CD14-positive monocyte (primary cell): ENCODE results near the gene STMN1. TPM values are rescaled to one million over a fixed set of nuclear protein-coding genes. Genes with fewer than 3 reads are reported as not detected.

Experiments used
- DNase-seq, 3 donors: peaks; one replicate each; pipeline ENCODE4 v3.0.0-alpha.2; 2011 to 2022
- H2AFZ ChIP-seq: 2 replicates; pipeline ENCODE4 v1.6.0; 2012; ENCODE audit warnings: mild to moderate bottlenecking, low read depth, low read length, inconsistent platforms; ENCODE audit not compliant: insufficient read depth, poor library complexity, severe bottlenecking
- H3K27ac ChIP-seq, 2 donors: 1 replicate in 1 of 2; 2 replicates in 1 of 2; pipeline ENCODE4 v1.5.1; 2012 to 2013; ENCODE audit warnings: low read length in 2 of 2, control low read depth in 1 of 2, inconsistent platforms in 1 of 2, low read depth in 1 of 2, mild to moderate bottlenecking in 1 of 2
- H3K27me3 ChIP-seq, 2 donors: one replicate each; pipeline versions ENCODE4 v1.6.0 to v1.6.1; 2011 to 2013; ENCODE audit warnings: low read length in 2 of 2; ENCODE audit not compliant: control insufficient read depth in 2 of 2, insufficient read depth in 2 of 2
- H3K36me3 ChIP-seq, 2 donors: replicated peaks in 1 of 2; 1 replicate in 1 of 2; 2 replicates in 1 of 2; pipeline versions ENCODE4 v1.5.1 to v1.6.1; 2012 to 2013; ENCODE audit warnings: low read length in 2 of 2, control low read depth in 1 of 2, inconsistent platforms in 1 of 2, mild to moderate bottlenecking in 1 of 2; ENCODE audit not compliant: insufficient read depth in 2 of 2, control insufficient read depth in 1 of 2
- H3K4me1 ChIP-seq, 2 donors: 1 replicate in 1 of 2; 2 replicates in 1 of 2; pipeline versions ENCODE4 v1.5.1 to v1.6.1; 2012 to 2013; ENCODE audit warnings: low read length in 2 of 2, control low read depth in 1 of 2, inconsistent platforms in 1 of 2, mild to moderate bottlenecking in 1 of 2, moderate library complexity in 1 of 2; ENCODE audit not compliant: insufficient read depth in 2 of 2, control insufficient read depth in 1 of 2
- H3K4me2 ChIP-seq: replicated peaks from 2 replicates; pipeline ENCODE3; 2012; ENCODE audit warnings: low read length, moderate library complexity, mild to moderate bottlenecking; ENCODE audit not compliant: poor library complexity, severe bottlenecking; ENCODE audit errors: extremely low read depth
- H3K4me3 ChIP-seq, 3 experiments: fragments of 200-600 bp in 1 of 3; sonication (generic) in 1 of 3; replicated peaks in 1 of 3; 1 replicate in 2 of 3; 2 replicates in 1 of 3; pipeline ENCODE4 v1.5.1; 2011 to 2013; ENCODE audit warnings: low read length in 3 of 3, mild to moderate bottlenecking in 3 of 3, control low read depth in 2 of 3, low read depth in 2 of 3, inconsistent platforms in 1 of 3, moderate library complexity in 1 of 3
- H3K79me2 ChIP-seq: 2 replicates; pipeline ENCODE4 v1.6.0; 2012; ENCODE audit warnings: mild to moderate bottlenecking, control low read depth, inconsistent platforms, low read length, moderate library complexity; ENCODE audit not compliant: insufficient read depth
- H3K9ac ChIP-seq: 2 replicates; pipeline ENCODE4 v1.6.0; 2017; ENCODE audit warnings: low read length, mild to moderate bottlenecking; ENCODE audit not compliant: insufficient read depth, poor library complexity, severe bottlenecking
- H3K9me3 ChIP-seq, 2 donors: replicated peaks in 1 of 2; 1 replicate in 1 of 2; 2 replicates in 1 of 2; pipeline versions ENCODE4 v1.5.1 to v1.6.1; 2012 to 2013; ENCODE audit warnings: low read length in 2 of 2, control low read depth in 1 of 2; ENCODE audit not compliant: control insufficient read depth in 1 of 2, insufficient read depth in 1 of 2
- H4K20me1 ChIP-seq: 2 replicates; pipeline ENCODE4 v1.6.0; 2012; ENCODE audit warnings: mild to moderate bottlenecking, low read length, control low read depth, moderate library complexity; ENCODE audit not compliant: insufficient read depth
- H3K27ac Mint-ChIP-seq, 7 donors: one replicate each; pipeline ENCODE4 v1.8.0; 2020; ENCODE audit warnings: mild to moderate bottlenecking in 7 of 7, mixed read lengths in 7 of 7, moderate library complexity in 6 of 7, inconsistent platforms in 2 of 7
- H3K27me3 Mint-ChIP-seq, 3 donors: one replicate each; pipeline ENCODE4 v1.8.0; 2021 to 2022; ENCODE audit warnings: low read depth in 3 of 3, mild to moderate bottlenecking in 3 of 3, mixed read lengths in 3 of 3, moderate library complexity in 3 of 3, inconsistent platforms in 1 of 3
- H3K36me3 Mint-ChIP-seq, 2 donors: one replicate each; pipeline ENCODE4 v1.8.0; 2020; ENCODE audit warnings: mixed read lengths in 2 of 2, inconsistent platforms in 1 of 2, mild to moderate bottlenecking in 1 of 2
- H3K4me1 Mint-ChIP-seq: one replicate; pipeline ENCODE4 v1.8.0; 2020; ENCODE audit warnings: mild to moderate bottlenecking, mixed read lengths
- H3K4me3 Mint-ChIP-seq, 2 donors: one replicate each; pipeline ENCODE4 v1.8.0; 2020; ENCODE audit warnings: mild to moderate bottlenecking in 2 of 2, mixed read lengths in 2 of 2, moderate library complexity in 1 of 2
- H3K9me3 Mint-ChIP-seq, 7 donors: one replicate each; pipeline ENCODE4 v1.8.0; 2020 to 2022; ENCODE audit warnings: mixed read lengths in 7 of 7, mild to moderate bottlenecking in 6 of 7, moderate library complexity in 6 of 7, inconsistent platforms in 2 of 7
- WGBS: methylation state at CpG from one replicate; pipeline ENCODE4 v1.1.5; 2013; ENCODE audit warnings: missing lambda C conversion rate; ENCODE audit not compliant: insufficient coverage; 5-methylcytosine and 5-hydroxymethylcytosine counted together
- intact Hi-C, 2 donors: fragments of 100-400 bp; cut with micrococcal nuclease; formaldehyde crosslinking; loops; one replicate each; pipeline versions ENCODE4 v1.15.0 to v1.15.1; 2023
- polyA plus RNA-seq, 3 donors: library from polyadenylated mRNA; depleted of rRNA in 1 of 3; unstranded in 2 of 3; stranded (reverse) in 1 of 3; fragments of 300-500 nt in 2 of 3; fragments of >200 nt in 1 of 3; fragmentation: Illumina TruSeq in 2 of 3; gene quantifications; 1 replicate in 2 of 3; 2 replicates in 1 of 3; pipeline ENCODE4 v1.2.3, GENCODE V29; 2012 to 2021
- TF ChIP-seq, protein P1 (sequence below): fragments of 200-600 bp; IDR thresholded peaks from one replicate; pipeline ENCODE4 v1.8.0; 2022; ENCODE audit warnings: antibody characterized with exemption, mild to moderate bottlenecking

STMN1 gene
- polyA plus RNA-seq, 3 donors: 1.5 to 8.1 (median 3.5) TPM

DNA sequence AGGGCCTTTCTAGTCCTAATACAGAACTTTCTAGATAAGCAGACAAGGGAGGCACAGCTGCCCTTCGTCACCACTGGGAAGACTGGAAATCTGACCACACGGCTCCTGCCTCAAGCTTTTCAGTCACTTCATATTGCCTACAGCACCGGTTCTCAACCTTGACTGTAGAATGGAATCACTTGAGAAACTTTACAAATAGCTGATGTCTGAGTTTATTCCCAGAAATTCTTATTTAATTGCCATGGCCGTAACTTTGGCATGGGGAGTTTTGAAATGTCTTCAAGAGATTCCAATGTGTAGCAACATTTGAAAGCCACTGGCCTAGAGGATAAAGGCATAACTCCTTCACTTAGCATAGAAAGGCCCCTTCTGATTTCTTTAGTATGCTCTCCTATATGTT lies 42.4 kb upstream of the STMN1 start:
- H4K20me1 ChIP-seq: no peaks in the 10 kb centered on the region
- Mint-ChIP-seq H3K9me3 (peaks cover 8 to 17% (median 9%) of the 10 kb centered on the region in 7 donors), H3K27me3 (peaks cover 2 to 10% (median 2%) of the 10 kb centered on the region in 3 donors), H3K4me1 (no peaks in the 10 kb centered on the region), H3K4me3 (no peak overlapping the region), H3K27ac (no peak overlapping the region), H3K36me3 (no peaks in the 10 kb centered on the region)
- no peaks in the 10 kb centered on the region for H3K79me2 ChIP-seq
- no CpG with 5 or more reads among the region's 4 CpGs for WGBS
- H3K9ac ChIP-seq: no peak overlapping the region
- H3K4me1 ChIP-seq: no peaks in the 10 kb centered on the region
- peaks cover 7 to 9% of the 10 kb centered on the region in 2 donors for H3K9me3 ChIP-seq
- no peak for DNase-seq
- H3K4me3 ChIP-seq: no peak overlapping the region
- H3K27ac ChIP-seq: no peak overlapping the region
- H3K36me3 ChIP-seq: no peaks in the 10 kb centered on the region
- no peaks in the 10 kb centered on the region for H3K27me3 ChIP-seq
- TF ChIP-seq, protein P1, sequence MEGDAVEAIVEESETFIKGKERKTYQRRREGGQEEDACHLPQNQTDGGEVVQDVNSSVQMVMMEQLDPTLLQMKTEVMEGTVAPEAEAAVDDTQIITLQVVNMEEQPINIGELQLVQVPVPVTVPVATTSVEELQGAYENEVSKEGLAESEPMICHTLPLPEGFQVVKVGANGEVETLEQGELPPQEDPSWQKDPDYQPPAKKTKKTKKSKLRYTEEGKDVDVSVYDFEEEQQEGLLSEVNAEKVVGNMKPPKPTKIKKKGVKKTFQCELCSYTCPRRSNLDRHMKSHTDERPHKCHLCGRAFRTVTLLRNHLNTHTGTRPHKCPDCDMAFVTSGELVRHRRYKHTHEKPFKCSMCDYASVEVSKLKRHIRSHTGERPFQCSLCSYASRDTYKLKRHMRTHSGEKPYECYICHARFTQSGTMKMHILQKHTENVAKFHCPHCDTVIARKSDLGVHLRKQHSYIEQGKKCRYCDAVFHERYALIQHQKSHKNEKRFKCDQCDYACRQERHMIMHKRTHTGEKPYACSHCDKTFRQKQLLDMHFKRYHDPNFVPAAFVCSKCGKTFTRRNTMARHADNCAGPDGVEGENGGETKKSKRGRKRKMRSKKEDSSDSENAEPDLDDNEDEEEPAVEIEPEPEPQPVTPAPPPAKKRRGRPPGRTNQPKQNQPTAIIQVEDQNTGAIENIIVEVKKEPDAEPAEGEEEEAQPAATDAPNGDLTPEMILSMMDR: no peak
- H3K4me2 ChIP-seq: no peak overlapping the region
- H2AFZ ChIP-seq: no peak overlapping the region
- intact Hi-C loops: no loop called here

DNA sequence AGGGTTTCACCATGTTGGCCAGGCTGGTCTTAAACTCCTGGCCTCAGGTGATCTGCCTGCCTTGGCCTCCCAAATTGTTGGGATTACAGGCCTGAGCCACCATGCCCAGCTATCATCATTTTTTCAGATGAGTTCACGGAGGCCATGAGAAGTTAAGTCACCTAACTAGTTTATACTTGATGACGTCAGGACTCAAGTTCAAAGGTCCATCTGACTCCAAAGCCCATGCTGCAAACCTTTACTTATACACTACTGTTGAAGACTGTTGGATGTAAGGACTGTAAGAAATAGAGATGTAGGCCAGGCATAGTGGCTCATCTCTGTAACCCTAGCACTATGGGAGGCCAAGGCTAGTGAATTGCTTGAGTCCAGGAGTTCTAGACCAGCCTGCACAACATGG lies 40.8 kb upstream of the STMN1 start:
- Histone ChIP-seq H3K4me2 (no peak overlapping the region), H3K4me1 (no peaks in the 10 kb centered on the region), H3K27me3 (no peaks in the 10 kb centered on the region), H3K9me3 (peaks cover 18 to 20% of the 10 kb centered on the region in 2 donors), H3K36me3 (no peaks in the 10 kb centered on the region), H3K79me2 (no peaks in the 10 kb centered on the region), H4K20me1 (no peaks in the 10 kb centered on the region), H2AFZ (no peak overlapping the region), H3K27ac (no peak overlapping the region), H3K4me3 (no peak overlapping the region), H3K9ac (no peak overlapping the region)
- H3K9me3 Mint-ChIP-seq: peaks cover 20 to 29% (median 24%) of the 10 kb centered on the region in 7 donors
- H3K36me3 Mint-ChIP-seq: peaks cover 0 to 1% of the 10 kb centered on the region in 2 donors
- TF ChIP-seq, protein P1: no peak
- H3K4me3 Mint-ChIP-seq: no peak overlapping the region
- peaks cover 2 to 8% (median 2%) of the 10 kb centered on the region in 3 donors for H3K27me3 Mint-ChIP-seq
- no CpG with 5 or more reads among the region's 2 CpGs for WGBS
- intact Hi-C loops: no loop called here
- H3K4me1 Mint-ChIP-seq: no peaks in the 10 kb centered on the region
- no peak overlapping the region for H3K27ac Mint-ChIP-seq
- no peak for DNase-seq
